ENCODE results near the gene C1orf122.
A peak's percentile ranks its signal among the peaks of the same experiment; 100 is the strongest.

The C1orf122 gene

DNA sequence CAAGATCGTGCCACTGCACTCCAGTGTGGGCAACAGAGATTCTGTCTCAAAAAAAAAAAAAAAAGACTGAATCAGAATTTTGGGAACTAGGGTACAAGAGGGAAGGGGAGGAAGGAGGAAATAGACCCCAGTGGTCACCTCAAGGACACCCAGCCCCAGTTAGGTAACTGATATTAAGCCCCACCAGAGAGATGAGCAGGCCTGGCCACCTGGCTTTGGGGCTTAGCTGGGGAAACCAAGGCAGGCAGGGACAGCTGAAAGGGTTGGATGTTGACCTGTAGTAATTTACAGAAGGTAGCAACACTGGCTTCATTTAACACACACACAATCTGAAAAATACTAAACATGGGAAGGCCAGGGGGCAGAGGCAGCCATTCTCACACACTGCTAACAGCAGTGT, 5.2 kb upstream of the C1orf122 start:
- no peak for DNase-seq

DNA sequence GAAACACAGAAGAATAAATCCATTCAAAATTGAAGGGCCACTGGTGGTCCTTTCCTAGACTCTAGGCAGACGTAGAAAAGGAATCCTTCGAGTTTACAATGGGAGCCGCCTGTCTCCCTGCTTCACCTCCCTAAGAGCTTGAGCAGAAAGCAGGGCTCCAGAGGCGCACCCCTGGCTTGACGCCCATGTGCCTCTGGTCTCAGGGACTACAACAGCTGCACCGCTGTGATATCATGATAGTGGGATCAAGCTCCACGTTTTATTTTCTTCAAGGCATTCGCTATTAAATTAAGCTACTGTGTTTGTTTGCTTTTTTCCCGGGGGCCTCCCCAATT, 403 bp upstream of the C1orf122 start:
- DNase-seq = no peak

DNA sequence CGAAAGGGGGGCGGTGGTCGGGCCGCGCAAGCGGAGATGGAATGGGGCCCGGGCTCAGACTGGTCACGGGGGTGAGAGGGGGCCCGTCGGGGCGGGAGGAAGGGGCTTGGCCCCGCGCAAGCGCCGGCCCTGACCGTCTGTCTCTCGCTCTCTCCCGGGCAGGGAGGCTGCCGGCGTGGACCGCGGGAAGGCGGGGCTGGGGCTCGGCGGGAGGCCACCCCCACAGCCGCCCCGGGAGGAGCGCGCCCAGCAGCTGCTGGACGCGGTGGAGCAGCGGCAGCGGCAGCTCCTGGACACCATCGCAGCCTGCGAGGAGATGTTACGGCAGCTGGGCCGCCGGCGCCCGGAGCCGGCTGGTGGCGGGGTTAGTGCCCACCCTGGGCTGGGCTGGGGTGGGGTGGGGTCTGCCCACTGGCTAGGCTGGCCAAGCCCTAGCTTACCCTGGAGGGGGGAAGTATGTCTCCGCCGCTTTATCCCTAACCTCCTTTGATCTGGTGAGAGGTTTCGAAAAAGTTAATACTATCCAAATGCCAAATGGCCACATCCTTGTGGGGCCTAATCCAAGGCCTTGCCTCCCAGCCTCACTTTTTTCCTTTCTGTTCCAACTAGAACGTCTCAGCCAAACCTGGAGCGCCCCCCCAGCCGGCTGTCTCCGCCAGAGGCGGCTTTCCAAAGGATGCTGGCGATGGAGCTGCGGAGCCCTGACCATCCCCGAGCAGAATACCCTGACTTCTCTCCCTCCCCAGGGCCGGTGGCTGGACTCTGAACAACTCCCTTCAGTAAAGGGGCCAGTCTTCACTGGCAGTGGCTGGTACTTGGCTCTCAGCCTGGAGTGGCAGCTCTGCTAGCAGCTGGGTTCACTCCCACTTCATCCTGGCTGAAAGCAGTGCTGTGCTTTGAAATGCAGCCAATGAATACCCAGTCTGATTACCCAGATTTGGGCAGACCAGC, 1.1 kb downstream of the C1orf122 start:
- peak; percentile 58 for DNase-seq

DNA sequence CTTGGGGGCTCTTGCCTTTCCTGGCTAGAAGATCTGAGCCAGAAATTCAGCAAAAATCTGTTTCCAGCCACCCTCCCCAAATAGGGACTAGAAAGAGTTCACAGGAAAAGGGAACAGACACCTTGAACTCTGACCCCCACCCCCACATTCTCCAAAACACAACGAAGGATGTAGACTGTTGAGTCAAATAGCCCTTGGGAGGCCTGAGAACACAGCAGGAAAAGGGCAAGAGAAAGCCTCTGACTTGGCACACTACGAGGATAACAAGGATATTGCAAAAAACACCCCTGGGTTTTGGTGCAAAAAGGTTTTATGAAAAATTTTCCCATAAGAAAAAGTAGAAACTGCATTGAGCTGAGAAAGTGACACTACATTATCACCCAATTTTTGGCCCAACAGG, 2.4 kb downstream of the C1orf122 start:
- no peak for DNase-seq

DNA sequence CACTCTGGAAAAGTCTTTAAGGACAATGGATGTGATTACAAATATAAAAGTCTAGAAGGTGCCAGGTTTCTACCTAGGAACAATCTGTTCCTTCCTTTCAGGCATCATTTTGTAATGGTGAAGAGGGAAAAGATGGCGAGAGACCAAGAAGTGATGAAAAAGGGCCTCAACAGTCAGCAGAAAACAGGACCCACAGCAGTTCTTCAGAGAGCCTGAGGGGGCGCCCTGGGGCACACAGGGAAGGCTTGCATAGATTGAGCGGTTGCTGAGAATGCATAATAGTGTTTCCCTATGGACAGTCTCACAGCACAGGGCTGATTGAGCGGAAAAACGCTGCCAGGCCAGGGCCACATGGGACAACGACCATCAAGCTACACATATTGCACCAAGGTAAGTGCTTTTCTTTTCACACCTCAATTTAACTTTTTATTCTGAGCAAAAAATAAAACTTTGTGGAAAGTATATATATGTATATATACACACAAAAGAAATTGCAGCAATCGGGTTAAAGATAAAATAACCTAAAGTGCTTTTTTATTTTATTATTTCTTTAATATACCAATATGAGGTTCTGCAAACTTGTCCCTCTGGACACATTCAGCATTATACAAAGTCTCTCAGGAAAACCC, 3.6 kb downstream of the C1orf122 start:
- DNase-seq = peak; percentile 66

DNA sequence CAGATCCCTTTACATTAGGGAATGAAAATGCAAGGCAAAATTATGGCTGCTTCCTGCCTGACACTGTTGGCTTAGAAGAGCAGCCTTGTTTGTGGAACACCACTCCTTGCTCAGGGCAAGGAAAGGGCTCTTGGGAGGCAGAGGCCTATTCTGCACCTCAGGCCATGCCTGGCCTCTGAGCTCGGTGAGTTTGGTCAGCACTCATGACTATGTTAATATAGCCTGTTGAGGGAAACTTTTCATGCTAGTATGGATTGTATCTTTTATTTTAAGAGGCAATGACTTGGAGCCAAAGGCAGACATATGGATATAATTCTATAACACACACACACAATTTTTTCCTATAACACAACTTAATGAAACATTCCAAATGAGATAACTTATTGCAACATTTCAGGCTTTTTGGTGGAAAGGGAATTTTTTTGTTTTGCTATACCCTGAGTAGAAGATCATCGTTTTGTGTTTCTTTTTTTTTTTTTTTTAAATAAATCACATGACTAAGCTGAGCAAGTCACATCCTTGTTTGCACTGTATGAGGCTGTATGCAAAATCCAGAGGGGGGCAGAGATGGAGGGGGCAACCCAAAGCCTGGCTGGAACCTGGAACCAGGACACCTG, 6.0 kb downstream of the C1orf122 start:
- no peak for DNase-seq

DNA sequence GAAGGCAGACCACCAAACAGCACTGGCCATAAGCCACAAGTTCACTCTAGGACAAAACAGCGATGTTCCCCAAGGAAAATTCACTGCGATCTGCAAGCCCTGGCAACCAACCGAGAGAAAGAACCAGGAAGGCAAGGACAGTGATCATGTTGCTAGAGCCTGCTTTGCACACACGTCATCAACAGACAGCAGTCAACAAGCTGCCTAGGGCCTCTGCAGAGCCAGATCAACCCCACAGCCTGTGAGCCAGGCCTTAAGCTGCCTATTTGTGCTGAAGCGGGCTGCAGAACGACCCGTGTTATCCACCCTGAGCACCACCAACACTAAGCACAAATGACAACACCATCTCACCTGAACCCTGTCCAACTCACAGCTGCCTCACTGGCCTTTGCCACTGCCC, 6.7 kb downstream of the C1orf122 start:
- no peak for DNase-seq

DNA sequence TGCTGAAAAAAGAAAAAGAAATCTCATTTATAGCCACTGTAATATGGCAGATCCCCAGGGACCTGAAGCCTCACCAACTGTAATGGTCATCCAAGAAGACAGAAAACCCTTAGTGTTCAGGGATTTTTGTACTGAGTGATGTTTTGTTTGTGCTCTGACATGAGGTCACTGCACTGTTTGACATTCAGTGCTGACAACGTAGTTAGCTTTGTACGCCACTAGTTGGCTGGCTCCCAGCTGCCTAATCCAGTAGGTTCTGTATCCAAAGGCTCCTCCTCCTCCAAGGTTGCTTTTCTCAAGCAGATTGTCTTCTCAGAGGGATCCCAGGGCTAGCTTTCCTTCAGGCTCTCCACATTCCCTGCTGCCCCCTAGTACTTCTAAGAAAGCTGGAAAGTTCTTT, 9.9 kb downstream of the C1orf122 start:
- no peak for DNase-seq

DNA sequence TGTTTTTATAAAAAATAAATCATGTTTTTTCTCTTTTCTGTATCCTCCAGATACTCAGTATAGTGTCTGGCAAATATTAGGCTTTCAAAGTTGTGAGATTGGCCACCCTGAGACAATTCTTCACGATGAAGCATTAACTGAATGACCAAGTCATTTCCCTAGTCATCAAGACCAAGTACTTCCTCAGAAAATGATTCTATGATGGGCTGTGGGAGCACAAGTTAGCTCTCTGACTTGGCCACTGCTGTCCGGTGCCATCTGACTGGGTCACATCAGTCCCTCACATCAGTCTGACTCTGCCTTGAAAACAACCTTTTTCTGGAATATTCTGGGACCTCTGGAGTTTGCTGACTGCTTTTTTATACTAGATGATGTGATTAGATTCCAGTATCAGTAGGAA, 13.9 kb downstream of the C1orf122 start:
- DNase-seq = no peak

DNA sequence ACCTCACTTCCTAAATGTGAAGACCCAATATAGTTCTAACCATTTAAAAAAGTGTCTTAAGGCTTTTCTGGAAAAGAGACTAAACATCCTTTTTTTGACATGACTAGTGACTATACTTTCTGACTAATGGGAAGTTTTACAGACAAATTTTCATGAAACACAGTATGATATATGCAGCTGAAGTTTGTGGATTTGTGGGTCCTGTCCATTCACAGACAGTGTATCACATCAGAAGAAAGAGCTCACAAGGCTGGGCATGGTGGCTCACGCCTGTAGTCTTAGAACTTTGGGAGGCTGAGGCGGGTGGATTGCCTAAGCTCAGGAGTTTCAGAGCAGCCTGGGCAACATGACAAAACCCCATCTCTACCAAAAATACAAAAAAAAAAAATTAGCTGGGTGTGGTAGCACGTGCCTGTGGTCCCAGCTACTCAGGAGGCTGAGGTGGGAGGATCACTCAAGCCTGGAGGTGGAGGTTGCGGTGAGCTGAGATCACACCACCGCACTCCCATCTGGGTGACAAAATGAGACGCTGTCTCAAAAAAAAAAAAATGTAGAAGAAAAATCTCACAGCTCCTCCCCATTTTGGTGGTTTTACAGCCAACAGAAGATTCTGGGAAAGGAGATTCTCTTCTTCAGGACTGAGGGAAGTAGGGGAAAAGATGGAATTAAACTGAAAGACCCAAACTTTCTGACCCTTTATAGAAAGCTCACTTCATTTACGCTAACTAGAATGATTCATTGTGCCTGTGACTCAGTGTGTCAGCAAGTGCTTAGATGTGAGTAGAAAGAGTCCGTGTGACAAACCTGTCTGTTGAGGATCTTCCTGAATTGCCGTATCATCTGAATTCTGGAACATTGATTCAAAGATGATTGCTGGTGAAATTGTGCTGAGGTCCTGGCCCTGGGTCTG, 15.6 kb downstream of the C1orf122 start:
- DNase-seq = no peak

DNA sequence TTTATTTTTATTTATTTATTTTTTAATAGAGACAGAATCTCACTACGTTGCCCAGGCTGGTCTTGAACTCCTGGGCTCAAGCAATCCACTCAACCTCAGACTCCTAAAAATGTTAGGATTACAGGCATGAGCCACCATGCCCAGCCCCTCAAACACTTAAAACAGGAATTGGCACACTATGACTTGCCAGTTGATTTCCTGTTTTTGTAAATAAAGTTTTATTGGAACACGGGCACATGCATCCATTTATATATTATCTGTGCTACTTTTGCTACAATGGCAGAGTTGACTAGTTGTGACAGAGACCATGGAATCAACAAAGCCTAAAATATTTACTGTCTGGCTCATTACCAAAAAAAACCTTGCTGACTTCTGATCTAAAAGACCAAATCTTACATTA, 16.4 kb downstream of the C1orf122 start:
- no peak for DNase-seq

DNA sequence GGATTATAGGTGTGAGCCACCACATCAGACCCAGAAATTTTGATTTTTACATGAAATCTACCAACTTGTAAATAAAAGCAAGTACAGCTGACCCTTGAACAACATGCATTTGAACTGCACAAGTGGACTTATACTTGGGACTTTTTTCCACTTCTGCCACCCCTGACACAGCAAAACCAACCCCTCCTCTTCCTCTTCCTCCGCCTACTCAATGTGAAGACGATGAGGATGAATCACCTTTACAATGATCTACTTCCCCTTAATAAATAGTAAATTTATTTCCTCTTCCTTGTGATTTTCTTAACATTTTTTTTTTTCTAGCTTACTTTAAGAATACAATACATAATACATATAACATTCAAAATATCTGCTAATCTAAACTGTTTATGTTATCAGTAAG, 17.9 kb downstream of the C1orf122 start:
- no peak for DNase-seq

DNA sequence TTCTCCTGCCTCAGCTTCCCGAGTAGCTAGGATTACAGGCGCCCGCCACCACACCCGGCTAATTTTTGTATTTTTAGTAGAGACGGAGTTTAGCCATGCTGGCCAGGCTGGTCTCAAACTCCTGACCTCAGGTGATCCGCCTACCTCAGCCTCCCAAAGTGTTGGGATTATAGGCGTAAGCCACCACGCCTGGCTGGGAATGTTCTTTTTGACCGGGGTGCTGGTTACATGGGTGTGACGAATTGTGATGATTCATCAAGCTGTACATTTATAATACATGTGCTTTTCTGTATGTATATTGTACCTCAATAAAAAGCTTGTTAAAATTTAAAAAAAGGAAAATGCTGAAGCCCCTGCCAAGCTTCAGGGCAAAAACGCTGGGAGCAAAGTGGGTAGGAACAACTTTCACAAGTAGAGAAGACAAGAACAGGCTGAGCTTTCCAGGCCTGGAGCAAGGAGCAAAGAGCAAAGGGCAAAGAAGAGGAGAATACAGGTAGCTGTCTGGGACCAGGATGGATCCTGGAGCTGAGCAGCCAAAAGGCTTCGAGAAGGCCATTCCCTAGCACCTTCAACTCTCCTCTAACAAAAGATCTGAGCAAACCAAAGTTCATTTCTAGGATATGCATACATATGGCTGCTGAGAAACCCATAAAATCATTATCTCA, 21.0 kb downstream of the C1orf122 start:
- no peak for DNase-seq

DNA sequence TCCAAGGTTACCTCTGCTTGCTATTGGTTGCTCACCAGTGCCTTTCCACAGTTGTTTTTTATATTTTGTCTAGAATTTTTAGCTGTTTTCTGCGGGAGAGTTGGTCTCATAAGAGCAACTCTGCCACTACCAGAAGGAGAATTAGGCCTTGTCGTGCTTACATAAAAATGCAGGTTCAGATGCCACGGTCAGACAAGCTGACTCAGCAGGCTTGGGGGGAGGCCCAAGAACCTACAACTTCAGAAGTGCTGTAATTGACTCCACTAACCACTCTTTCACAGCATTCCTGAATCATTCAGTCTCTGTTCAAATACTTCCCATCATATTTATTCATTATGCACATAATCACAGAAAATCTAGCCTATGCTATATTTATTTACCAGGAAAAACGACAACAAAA, 23.5 kb downstream of the C1orf122 start:
- DNase-seq = no peak

DNA sequence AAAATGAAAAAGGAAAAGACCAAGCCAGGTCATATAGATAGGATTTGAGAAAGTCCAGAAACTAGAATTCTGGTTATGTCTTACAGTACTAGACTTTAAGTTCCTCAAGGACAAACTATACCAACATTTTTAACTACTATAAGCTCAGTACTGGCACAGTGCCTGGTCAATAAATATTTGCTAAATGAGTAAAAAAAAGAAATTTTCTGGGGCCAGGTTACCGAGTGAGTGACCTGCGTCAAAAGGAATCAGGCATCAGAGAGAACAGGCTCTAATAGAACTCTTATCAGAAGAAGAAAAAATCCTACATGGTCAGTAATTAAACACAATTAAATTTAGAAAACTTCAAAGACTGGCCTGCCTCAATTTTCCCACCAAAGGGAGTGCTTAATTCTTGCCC, 24.2 kb downstream of the C1orf122 start:
- no peak for DNase-seq

DNA sequence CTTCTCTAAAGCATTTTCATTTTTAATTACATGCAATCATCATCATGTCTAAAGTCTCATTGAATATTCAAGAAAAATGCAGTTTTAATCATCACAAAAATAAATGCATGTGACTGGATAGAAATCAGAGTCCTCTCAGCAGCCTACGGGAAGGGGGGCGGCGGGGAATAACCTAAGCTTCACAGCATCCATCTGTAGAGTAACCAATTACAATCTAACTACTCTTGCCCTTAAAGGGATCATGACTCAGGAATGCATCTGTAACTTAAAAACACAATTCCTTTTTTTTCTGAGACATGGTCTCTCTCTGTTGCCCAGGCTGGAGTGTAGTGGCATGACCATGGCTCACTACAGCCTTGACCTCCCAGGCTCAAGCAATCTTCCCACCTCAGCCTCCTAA, 29.2 kb downstream of the C1orf122 start:
- no peak for DNase-seq

DNA sequence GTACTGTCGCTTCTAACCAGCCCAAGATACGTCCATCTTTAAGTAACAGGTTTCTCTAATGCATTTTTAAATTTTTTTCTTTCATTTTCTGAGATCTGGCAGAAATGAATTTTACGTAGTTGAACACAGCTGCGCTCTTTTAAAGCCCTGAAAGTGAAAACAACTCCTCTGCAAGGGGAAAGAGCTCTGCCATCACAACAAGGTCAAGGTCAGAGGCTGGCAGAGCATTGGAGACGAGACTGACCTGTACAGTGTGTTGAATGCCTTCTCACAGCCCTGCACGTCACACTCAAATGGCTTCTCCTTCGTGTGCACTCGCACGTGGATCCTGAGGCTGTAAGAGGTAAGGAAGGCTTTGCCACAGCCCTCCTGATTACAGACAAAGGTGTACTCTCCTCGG, 32.1 kb downstream of the C1orf122 start:
- DNase-seq = no peak

DNA sequence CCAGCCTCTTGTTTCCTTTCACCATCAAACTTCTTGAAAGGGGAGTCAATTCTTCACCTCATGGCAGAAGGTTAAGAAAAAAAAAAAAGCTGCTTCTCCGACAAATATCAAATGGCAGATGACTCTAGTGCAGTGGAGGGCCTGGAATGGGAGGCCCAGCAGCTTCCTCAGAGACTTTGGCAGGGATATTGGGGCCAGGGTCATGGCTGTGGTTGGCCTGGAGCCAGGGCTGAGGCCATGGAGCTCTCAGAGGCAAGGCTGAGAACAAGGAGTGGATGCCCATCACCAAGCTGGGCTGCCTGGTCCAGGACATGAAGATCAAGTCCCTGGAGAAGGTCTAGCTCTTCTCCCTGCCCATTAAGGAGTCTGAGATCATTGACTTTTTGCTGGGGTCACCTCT, 33.1 kb downstream of the C1orf122 start:
- DNase-seq = no peak

DNA sequence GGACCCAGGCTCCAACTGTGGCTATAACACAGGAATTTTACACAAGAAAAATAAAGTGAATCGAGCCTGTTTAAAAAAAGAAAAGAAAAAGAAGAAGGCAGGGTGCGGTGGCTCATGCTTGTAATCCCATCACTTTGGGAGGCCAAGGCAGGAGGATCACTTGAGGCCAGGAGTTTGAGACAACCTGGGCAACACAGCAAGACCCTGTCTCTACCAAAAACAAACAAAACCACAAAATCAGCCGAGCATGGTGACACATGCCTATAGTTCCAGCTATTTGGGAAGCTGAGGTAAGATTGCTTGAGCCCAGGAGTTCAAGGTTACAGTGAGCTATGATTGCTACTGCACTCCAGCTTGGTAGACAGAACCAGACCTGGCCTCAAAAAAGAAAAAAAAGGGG, 34.1 kb downstream of the C1orf122 start:
- DNase-seq = no peak

DNA sequence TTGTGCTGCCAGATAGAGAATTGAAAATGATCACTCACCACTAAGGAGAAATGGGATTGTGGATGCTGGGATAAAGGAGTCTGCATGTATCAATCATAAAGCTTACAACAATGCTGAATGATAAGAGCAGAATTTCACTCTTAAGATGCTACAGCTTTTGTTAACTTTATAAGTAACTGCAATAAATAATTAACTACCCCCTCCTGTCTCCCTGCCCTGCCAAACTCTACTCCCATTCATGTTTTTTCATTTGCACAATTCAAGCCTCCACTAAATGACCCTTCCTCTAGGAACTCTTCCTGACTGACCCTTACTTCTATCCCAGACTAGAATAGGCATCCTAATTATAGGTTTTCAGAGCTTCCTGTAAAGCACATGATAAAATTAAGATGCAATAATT, 36.9 kb downstream of the C1orf122 start:
- DNase-seq = no peak

DNA sequence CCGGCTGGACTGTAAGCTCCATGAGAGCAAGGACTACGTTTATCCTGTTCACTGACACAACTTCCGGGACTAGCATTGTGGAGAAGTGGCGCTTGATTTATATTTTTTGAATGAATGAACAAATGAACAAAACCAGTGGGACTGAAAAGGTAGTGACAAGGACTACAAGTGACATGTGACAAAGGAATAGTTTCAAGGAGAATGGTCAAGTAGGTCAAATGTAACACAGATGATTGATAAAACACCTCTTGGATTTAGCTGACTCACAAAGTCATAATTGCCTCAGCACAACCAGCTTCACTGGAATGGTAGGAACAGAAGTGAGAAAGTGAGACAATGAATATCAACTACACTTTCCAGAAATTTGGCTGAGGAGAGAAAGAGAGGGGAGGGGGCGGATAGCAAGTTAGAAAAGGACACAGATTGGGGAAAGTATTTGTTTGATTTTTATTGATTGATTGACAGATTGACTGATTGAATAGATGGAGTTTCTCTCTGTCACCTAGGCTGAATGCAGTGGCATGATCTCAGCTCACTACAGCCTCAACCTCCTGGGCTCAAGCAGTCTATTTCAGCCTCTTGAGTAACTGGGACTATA, 37.6 kb downstream of the C1orf122 start:
- no peak for DNase-seq

DNA sequence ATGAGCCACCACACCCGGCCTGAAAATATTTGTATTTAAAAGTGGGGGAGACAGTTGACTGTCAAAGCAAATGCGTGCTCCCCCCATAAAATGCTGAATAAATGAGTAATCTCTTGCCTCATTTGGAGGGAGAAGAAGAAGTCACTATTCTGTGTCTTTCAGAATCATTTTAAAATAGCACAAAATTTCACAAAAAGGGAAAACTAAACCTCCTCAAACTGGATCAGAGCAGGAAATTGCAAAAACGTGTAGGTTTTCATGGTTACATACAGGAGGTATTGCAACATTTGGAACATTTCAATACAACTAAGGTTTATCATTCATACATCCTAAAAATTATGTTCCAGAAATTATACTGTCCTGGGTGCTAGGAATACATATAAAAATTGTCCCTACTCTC, 38.2 kb downstream of the C1orf122 start:
- DNase-seq = no peak

All from NCI-H1436 (cell line).